Neuron (in vitro differentiated cells): ENCODE data around the gene DKC1.
"Not testable (repeated sequence)": the region's sequence is repeated elsewhere in the genome, so short reads cannot be mapped to it uniquely, and the experiment has no call there.

Experiments used
- H2AFZ ChIP-seq: one replicate; pipeline ENCODE4 v1.6.1; 2013; ENCODE audit warnings: low read depth, mild to moderate bottlenecking, inconsistent platforms, low read length, moderate library complexity
- H3K27me3 ChIP-seq: one replicate; pipeline ENCODE4 v1.6.1; 2013; ENCODE audit warnings: low read length; ENCODE audit not compliant: insufficient read depth
- H3K36me3 ChIP-seq: one replicate; pipeline ENCODE4 v1.6.1; 2013; ENCODE audit warnings: low read length; ENCODE audit not compliant: insufficient read depth
- H3K4me1 ChIP-seq: one replicate; pipeline ENCODE4 v1.6.1; 2013; ENCODE audit warnings: low read length; ENCODE audit not compliant: insufficient read depth
- H3K4me3 ChIP-seq: 2 replicates; pipeline ENCODE4 v1.5.1; 2013; ENCODE audit warnings: mild to moderate bottlenecking, low read length, moderate library complexity
- H3K9me3 ChIP-seq: one replicate; pipeline ENCODE4 v1.6.1; 2013; ENCODE audit warnings: low read length

Gene DKC1

GRCh38 chrX:154806837-154807501, 44.3 kb downstream of the DKC1 start:
- H3K4me3 ChIP-seq = no peak overlapping the region
- H3K9me3 ChIP-seq = peaks cover 3% of the 10 kb centered on the region
- H3K4me1 ChIP-seq = peaks cover 4% of the 10 kb centered on the region
- H3K36me3 ChIP-seq = no peaks in the 10 kb centered on the region
- H2AFZ ChIP-seq = no peak overlapping the region
- H3K27me3 ChIP-seq = peaks cover 31% of the 10 kb centered on the region

- H2AFZ ChIP-seq = no peak overlapping the region
- H3K9me3 ChIP-seq = peaks cover 3% of the 10 kb centered on the region
- H3K27me3 ChIP-seq = peaks cover 17% of the 10 kb centered on the region
- H3K4me3 ChIP-seq = no peak overlapping the region
- H3K36me3 ChIP-seq = no peaks in the 10 kb centered on the region
- H3K4me1 ChIP-seq = peaks cover 4% of the 10 kb centered on the region
These were observed 47.4 kb downstream of the DKC1 start for GRCh38 chrX:154809939-154810665.

GRCh38 chrX:154812341-154813101, 49.9 kb downstream of the DKC1 start:
- Histone ChIP-seq H3K4me3 (no peak overlapping the region), H2AFZ (no peak overlapping the region), H3K27me3 (peaks cover 16% of the 10 kb centered on the region), H3K4me1 (no peaks in the 10 kb centered on the region), H3K36me3 (no peaks in the 10 kb centered on the region), H3K9me3 (peaks cover 2% of the 10 kb centered on the region)

GRCh38 chrX:154813801-154814200, 51.1 kb downstream of the DKC1 start:
- Histone ChIP-seq H3K27me3 (peaks cover 16% of the 10 kb centered on the region), H3K9me3 (no peaks in the 10 kb centered on the region), H3K4me3 (no peak overlapping the region), H3K36me3 (no peaks in the 10 kb centered on the region), H2AFZ (no peak overlapping the region), H3K4me1 (no peaks in the 10 kb centered on the region)

GRCh38 chrX:154815274-154815818, 52.7 kb downstream of the DKC1 start:
- no peaks in the 10 kb centered on the region for H3K36me3 ChIP-seq
- no peaks in the 10 kb centered on the region for H3K9me3 ChIP-seq
- H3K4me1 ChIP-seq = peaks cover 4% of the 10 kb centered on the region
- H3K27me3 ChIP-seq = peaks cover 16% of the 10 kb centered on the region
- no peak overlapping the region for H3K4me3 ChIP-seq
- no peak overlapping the region for H2AFZ ChIP-seq

GRCh38 chrX:154816326-154816898, 53.7 kb downstream of the DKC1 start:
- H3K27me3 ChIP-seq = peaks cover 16% of the 10 kb centered on the region
- not testable (repeated sequence) for H3K9me3 ChIP-seq, H3K4me1 ChIP-seq, H2AFZ ChIP-seq, H3K4me3 ChIP-seq, H3K36me3 ChIP-seq

GRCh38 chrX:154817048-154817618, 54.5 kb downstream of the DKC1 start:
- H3K27me3 ChIP-seq = peaks cover 16% of the 10 kb centered on the region
- not testable (repeated sequence) for H3K4me3 ChIP-seq, H2AFZ ChIP-seq, H3K9me3 ChIP-seq, H3K4me1 ChIP-seq, H3K36me3 ChIP-seq

GRCh38 chrX:154818916-154819770, 56.5 kb downstream of the DKC1 start:
- Histone ChIP-seq H3K27me3 (peaks cover 6% of the 10 kb centered on the region), H3K9me3 (no peaks in the 10 kb centered on the region), H2AFZ (no peak overlapping the region), H3K36me3 (no peaks in the 10 kb centered on the region), H3K4me3 (no peak overlapping the region), H3K4me1 (peaks cover 4% of the 10 kb centered on the region)

GRCh38 chrX:154819771-154820341, 57.2 kb downstream of the DKC1 start:
- Histone ChIP-seq H3K9me3 (no peaks in the 10 kb centered on the region), H3K4me1 (peaks cover 4% of the 10 kb centered on the region), H3K27me3 (peaks cover 6% of the 10 kb centered on the region), H3K4me3 (no peak overlapping the region), H3K36me3 (no peaks in the 10 kb centered on the region), H2AFZ (no peak overlapping the region)

GRCh38 chrX:154821523-154821922, 58.9 kb downstream of the DKC1 start:
- Histone ChIP-seq H3K36me3 (no peaks in the 10 kb centered on the region), H3K27me3 (peaks cover 2% of the 10 kb centered on the region), H3K4me1 (peaks cover 4% of the 10 kb centered on the region), H3K4me3 (no peak overlapping the region), H2AFZ (no peak overlapping the region), H3K9me3 (no peaks in the 10 kb centered on the region)

GRCh38 chrX:154822029-154822428, 59.4 kb downstream of the DKC1 start:
- Histone ChIP-seq H3K4me3 (no peak overlapping the region), H2AFZ (no peak overlapping the region), H3K27me3 (peaks cover 2% of the 10 kb centered on the region), H3K4me1 (peaks cover 4% of the 10 kb centered on the region), H3K36me3 (no peaks in the 10 kb centered on the region), H3K9me3 (no peaks in the 10 kb centered on the region)

- H2AFZ ChIP-seq = no peak overlapping the region
- no peak overlapping the region for H3K4me3 ChIP-seq
- H3K4me1 ChIP-seq = peaks cover under 1% of the 10 kb centered on the region
These were observed 62.0 kb downstream of the DKC1 start for GRCh38 chrX:154824638-154825037.

More at GRCh38 chrX:154824638-154825037, 62.0 kb downstream of the DKC1 start:
- peaks cover 2% of the 10 kb centered on the region for H3K27me3 ChIP-seq
- H3K9me3 ChIP-seq = no peaks in the 10 kb centered on the region
- H3K36me3 ChIP-seq = no peaks in the 10 kb centered on the region
